HEK293 (cell line): Measurements from ENCODE around the gene TESK2.

Experiments
- CTCF ChIA-PET: fragments of 350-600 bp; formaldehyde crosslinking; extraction: SDS; loops from one replicate; lab custom pipeline; 2021; ENCODE audit warnings: antibody characterized with exemption; lab: Yijun Ruan, JAX
- POLR2A ChIA-PET: fragments of 300-600 bp; formaldehyde crosslinking; extraction: SDS; loops from one replicate; lab custom pipeline; 2020; ENCODE audit warnings: antibody characterized with exemption, inconsistent platforms; lab: Yijun Ruan, JAX
- H3K27ac ChIP-seq: fragments of 200-500 bp; sonication (Bioruptor generic); 2 replicates; pipeline ENCODE4 v1.5.1; 2014; ENCODE audit warnings: low read depth, low read length, control low read depth, inconsistent platforms; ENCODE audit errors: extremely low read depth
- H3K36me3 ChIP-seq, 2 experiments: fragments of 200-500 bp in 1 of 2; sonication (Bioruptor generic) in 1 of 2; 1 replicate in 1 of 2; 2 replicates in 1 of 2; pipeline ENCODE4 v1.5.1; 2014 to 2017; ENCODE audit warnings: inconsistent platforms in 2 of 2, low read length in 2 of 2; ENCODE audit not compliant: control insufficient read depth in 2 of 2, insufficient read depth in 1 of 2
- H3K4me1 ChIP-seq: fragments of 200-500 bp; sonication (Bioruptor generic); 2 replicates; pipeline ENCODE4 v1.5.1; 2014; ENCODE audit warnings: mild to moderate bottlenecking, low read length, inconsistent platforms; ENCODE audit not compliant: control insufficient read depth, insufficient read depth
- H3K4me3 ChIP-seq: 2 replicates; pipeline ENCODE4 v1.5.1; 2011; ENCODE audit warnings: low read depth, mild to moderate bottlenecking, control low read depth, low read length, moderate library complexity
- H3K9me3 ChIP-seq: fragments of 200-500 bp; sonication (Bioruptor generic); 2 replicates; pipeline ENCODE4 v1.5.1; 2014; ENCODE audit warnings: low read depth, low read length, inconsistent platforms; ENCODE audit not compliant: control insufficient read depth, insufficient read depth
- EGR2 ChIP-seq: fragments of 450-650 bp; formaldehyde crosslinking; IDR thresholded peaks from 2 replicates; pipeline ENCODE4 v1.5.1; 2016; ENCODE audit warnings: low read depth, missing biosample characterization, missing genetic modification characterization
- FEZF1 ChIP-seq: fragments of 450-650 bp; formaldehyde crosslinking; IDR thresholded peaks from 2 replicates; pipeline ENCODE4 v1.5.1; 2016; ENCODE audit warnings: missing biosample characterization, missing genetic modification characterization
- IKZF3 ChIP-seq: fragments of 450-650 bp; IDR thresholded peaks from 2 replicates; pipeline ENCODE4 v1.5.0; 2018; ENCODE audit warnings: missing biosample characterization, mild to moderate bottlenecking, missing genetic modification characterization, moderate library complexity
- KLF10 ChIP-seq: fragments of 450-650 bp; IDR thresholded peaks from 2 replicates; pipeline ENCODE4 v1.5.1; 2018; ENCODE audit warnings: missing biosample characterization, mild to moderate bottlenecking, missing genetic modification characterization
- PRDM6 ChIP-seq: fragments of 450-650 bp; formaldehyde crosslinking; IDR thresholded peaks from 2 replicates; pipeline ENCODE4 v1.5.1; 2017; ENCODE audit warnings: missing biosample characterization, missing genetic modification characterization
- SALL2 ChIP-seq: fragments of 450-650 bp; formaldehyde crosslinking; IDR thresholded peaks from 2 replicates; pipeline ENCODE4 v1.5.0; 2017; ENCODE audit warnings: missing biosample characterization, mild to moderate bottlenecking, missing genetic modification characterization, borderline replicate concordance
- ZBTB11 ChIP-seq: fragments of 450-650 bp; formaldehyde crosslinking; conservative IDR thresholded peaks from 2 replicates; pipeline ENCODE4 v1.5.1; 2016; ENCODE audit warnings: low read depth, missing biosample characterization, missing genetic modification characterization
- ZBTB7A ChIP-seq: fragments of 450-650 bp; formaldehyde crosslinking; IDR thresholded peaks from 2 replicates; pipeline ENCODE4 v1.5.1; 2016; ENCODE audit warnings: low read depth, missing biosample characterization, missing genetic modification characterization
- ZNF138 ChIP-seq: fragments of 450-650 bp; formaldehyde crosslinking; IDR thresholded peaks from 2 replicates; pipeline ENCODE4 v1.5.1; 2016; ENCODE audit warnings: missing biosample characterization, missing genetic modification characterization, borderline replicate concordance
- ZNF140 ChIP-seq: fragments of 450-650 bp; formaldehyde crosslinking; IDR thresholded peaks from 2 replicates; pipeline ENCODE4 v1.5.1; 2016; ENCODE audit warnings: missing biosample characterization, missing genetic modification characterization
- ZNF146 ChIP-seq: fragments of 450-650 bp; formaldehyde crosslinking; IDR thresholded peaks from 2 replicates; pipeline ENCODE4 v1.5.1; 2016; ENCODE audit warnings: missing biosample characterization, missing genetic modification characterization
- ZNF148 ChIP-seq: fragments of 450-650 bp; formaldehyde crosslinking; IDR thresholded peaks from 2 replicates; pipeline ENCODE4 v1.5.0; 2017; ENCODE audit warnings: missing biosample characterization, missing genetic modification characterization, borderline replicate concordance
- ZNF155 ChIP-seq: fragments of 450-650 bp; formaldehyde crosslinking; IDR thresholded peaks from 2 replicates; pipeline ENCODE4 v1.5.1; 2016; ENCODE audit warnings: missing biosample characterization, missing genetic modification characterization
- ZNF18 ChIP-seq: fragments of 450-650 bp; formaldehyde crosslinking; IDR thresholded peaks from 2 replicates; pipeline ENCODE4 v1.5.1; 2016; ENCODE audit warnings: missing biosample characterization, missing genetic modification characterization
- ZNF2 ChIP-seq: fragments of 450-650 bp; formaldehyde crosslinking; IDR thresholded peaks from 2 replicates; pipeline ENCODE4 v1.5.1; 2016; ENCODE audit warnings: missing biosample characterization, missing genetic modification characterization
- ZNF473 ChIP-seq: fragments of 450-650 bp; formaldehyde crosslinking; IDR thresholded peaks from 2 replicates; pipeline ENCODE4 v1.5.1; 2017; ENCODE audit warnings: missing biosample characterization, missing genetic modification characterization
- ZNF560 ChIP-seq: fragments of 450-650 bp; formaldehyde crosslinking; IDR thresholded peaks from 2 replicates; pipeline ENCODE4 v1.5.1; 2017; ENCODE audit warnings: missing biosample characterization, missing genetic modification characterization, borderline replicate concordance
- ZNF571 ChIP-seq: fragments of 450-650 bp; formaldehyde crosslinking; IDR thresholded peaks from 2 replicates; pipeline ENCODE4 v1.5.0; 2017; ENCODE audit warnings: missing biosample characterization, missing genetic modification characterization
- ZNF837 ChIP-seq: fragments of 450-650 bp; formaldehyde crosslinking; IDR thresholded peaks from 2 replicates; pipeline ENCODE4 v1.5.1; 2016; ENCODE audit warnings: missing biosample characterization, missing genetic modification characterization
- ZNF843 ChIP-seq: fragments of 450-650 bp; formaldehyde crosslinking; IDR thresholded peaks from 2 replicates; pipeline ENCODE4 v1.5.1; 2016; ENCODE audit warnings: missing biosample characterization, missing genetic modification characterization
- TF ChIP-seq, protein P1 (sequence below): fragments of 450-650 bp; formaldehyde crosslinking; IDR thresholded peaks from 2 replicates; pipeline ENCODE4 v1.5.1; 2017; ENCODE audit warnings: missing biosample characterization, mild to moderate bottlenecking, missing genetic modification characterization, moderate library complexity
- TF ChIP-seq, protein P2 (sequence below): sonication (generic); formaldehyde crosslinking; IDR thresholded peaks from 2 replicates; pipeline ENCODE4 v1.8.1; 2022; ENCODE audit warnings: mild to moderate bottlenecking, moderate library complexity, missing genetic modification reagents
- TF ChIP-seq, protein P3 (sequence below): fragments of 450-650 bp; formaldehyde crosslinking; IDR thresholded peaks from 2 replicates; pipeline ENCODE4 v1.5.1; 2016; ENCODE audit warnings: missing biosample characterization, missing genetic modification characterization

TESK2 gene

GRCh38 chr1:45395582-45395981 is 95.4 kb downstream of the TESK2 start:
- Histone ChIP-seq H3K9me3 (no peaks in the 10 kb centered on the region), H3K4me1 (no peaks in the 10 kb centered on the region), H3K4me3 (no peak overlapping the region), H3K27ac (no peak overlapping the region), H3K36me3 (no peaks in the 10 kb centered on the region)
- CTCF ChIA-PET = interaction anchor here (1.2 kb wide), 1 partner anchor 36 kb away, joined by 4 read pairs; no protein-coding TSS in a partner anchor
- POLR2A ChIA-PET = no interaction called here
- TF ChIP-seq ZNF560 (tag by site-specific recombination) = no peak
- TF ChIP-seq IKZF3 (tag by site-specific recombination) = no peak
- no peak for TF ChIP-seq KLF10 (tag by site-specific recombination)
- TF ChIP-seq ZNF2 = no peak
- no peak for TF ChIP-seq ZBTB7A (tag by site-specific recombination)
- TF ChIP-seq ZNF837 (tag by site-specific recombination) = no peak
- no peak for TF ChIP-seq ZNF843 (tag by site-specific recombination)
- TF ChIP-seq PRDM6 (tag by site-specific recombination) = peak; percentile 41
- TF ChIP-seq SALL2 (tag by site-specific recombination) = no peak
- TF ChIP-seq, protein P1, sequence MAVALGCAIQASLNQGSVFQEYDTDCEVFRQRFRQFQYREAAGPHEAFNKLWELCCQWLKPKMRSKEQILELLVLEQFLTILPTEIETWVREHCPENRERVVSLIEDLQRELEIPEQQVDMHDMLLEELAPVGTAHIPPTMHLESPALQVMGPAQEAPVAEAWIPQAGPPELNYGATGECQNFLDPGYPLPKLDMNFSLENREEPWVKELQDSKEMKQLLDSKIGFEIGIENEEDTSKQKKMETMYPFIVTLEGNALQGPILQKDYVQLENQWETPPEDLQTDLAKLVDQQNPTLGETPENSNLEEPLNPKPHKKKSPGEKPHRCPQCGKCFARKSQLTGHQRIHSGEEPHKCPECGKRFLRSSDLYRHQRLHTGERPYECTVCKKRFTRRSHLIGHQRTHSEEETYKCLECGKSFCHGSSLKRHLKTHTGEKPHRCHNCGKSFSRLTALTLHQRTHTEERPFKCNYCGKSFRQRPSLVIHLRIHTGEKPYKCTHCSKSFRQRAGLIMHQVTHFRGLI (tag by site-specific recombination) = no peak
- no peak for TF ChIP-seq ZNF148 (tag by site-specific recombination)
- TF ChIP-seq, protein P2, sequence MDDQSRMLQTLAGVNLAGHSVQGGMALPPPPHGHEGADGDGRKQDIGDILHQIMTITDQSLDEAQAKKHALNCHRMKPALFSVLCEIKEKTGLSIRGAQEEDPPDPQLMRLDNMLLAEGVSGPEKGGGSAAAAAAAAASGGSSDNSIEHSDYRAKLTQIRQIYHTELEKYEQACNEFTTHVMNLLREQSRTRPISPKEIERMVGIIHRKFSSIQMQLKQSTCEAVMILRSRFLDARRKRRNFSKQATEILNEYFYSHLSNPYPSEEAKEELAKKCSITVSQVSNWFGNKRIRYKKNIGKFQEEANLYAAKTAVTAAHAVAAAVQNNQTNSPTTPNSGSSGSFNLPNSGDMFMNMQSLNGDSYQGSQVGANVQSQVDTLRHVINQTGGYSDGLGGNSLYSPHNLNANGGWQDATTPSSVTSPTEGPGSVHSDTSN (CRISPR knock-in tag) = no peak
- TF ChIP-seq ZNF140 (tag by site-specific recombination) = peak; percentile 99
- peak; percentile 65; the same call in 1 of the 2 replicates for TF ChIP-seq FEZF1 (tag by site-specific recombination)
- TF ChIP-seq ZBTB11 (tag by site-specific recombination) = no peak
- TF ChIP-seq ZNF146 (tag by site-specific recombination) = no peak
- peak; percentile 51; the same call in 1 of the 2 replicates for TF ChIP-seq ZNF18 (tag by site-specific recombination)
- TF ChIP-seq ZNF138 (tag by site-specific recombination) = no peak
- no peak for TF ChIP-seq EGR2 (tag by site-specific recombination)
- TF ChIP-seq, protein P3, sequence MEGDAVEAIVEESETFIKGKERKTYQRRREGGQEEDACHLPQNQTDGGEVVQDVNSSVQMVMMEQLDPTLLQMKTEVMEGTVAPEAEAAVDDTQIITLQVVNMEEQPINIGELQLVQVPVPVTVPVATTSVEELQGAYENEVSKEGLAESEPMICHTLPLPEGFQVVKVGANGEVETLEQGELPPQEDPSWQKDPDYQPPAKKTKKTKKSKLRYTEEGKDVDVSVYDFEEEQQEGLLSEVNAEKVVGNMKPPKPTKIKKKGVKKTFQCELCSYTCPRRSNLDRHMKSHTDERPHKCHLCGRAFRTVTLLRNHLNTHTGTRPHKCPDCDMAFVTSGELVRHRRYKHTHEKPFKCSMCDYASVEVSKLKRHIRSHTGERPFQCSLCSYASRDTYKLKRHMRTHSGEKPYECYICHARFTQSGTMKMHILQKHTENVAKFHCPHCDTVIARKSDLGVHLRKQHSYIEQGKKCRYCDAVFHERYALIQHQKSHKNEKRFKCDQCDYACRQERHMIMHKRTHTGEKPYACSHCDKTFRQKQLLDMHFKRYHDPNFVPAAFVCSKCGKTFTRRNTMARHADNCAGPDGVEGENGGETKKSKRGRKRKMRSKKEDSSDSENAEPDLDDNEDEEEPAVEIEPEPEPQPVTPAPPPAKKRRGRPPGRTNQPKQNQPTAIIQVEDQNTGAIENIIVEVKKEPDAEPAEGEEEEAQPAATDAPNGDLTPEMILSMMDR = no peak
- no peak for TF ChIP-seq ZNF473 (tag by site-specific recombination)
- TF ChIP-seq ZNF155 = no peak
- TF ChIP-seq ZNF571 (tag by site-specific recombination) = no peak
